Stimulated activated CD8-positive, alpha-beta memory T cell treated with anti-CD3 and anti-CD28 coated beads, Interleukin-7, amount 100 ng/mL, for 1 hour (primary cell): ENCODE measurements around the gene IRF7.
"Not testable (repeated sequence)": the region's sequence is repeated elsewhere in the genome, so short reads cannot be mapped to it uniquely, and the experiment has no call there.

Experiments
- DNase-seq, 2 donors: peaks; one replicate each; pipeline ENCODE4 v3.0.0-alpha.2; 2020; ENCODE audit warnings: low read depth in 2 of 2

Gene IRF7

GRCh38 chr11:581342-581741 lies 34.4 kb downstream of the IRF7 start:
- DNase-seq: no peak

- DNase-seq: no peak
Observed at GRCh38 chr11:579830-580601, 35.7 kb downstream of the IRF7 start.

- no peak for DNase-seq
Observed at GRCh38 chr11:578276-579035, 37.3 kb downstream of the IRF7 start.

- DNase-seq: no peak
Observed at GRCh38 chr11:577611-577894, 38.2 kb downstream of the IRF7 start.

DNA sequence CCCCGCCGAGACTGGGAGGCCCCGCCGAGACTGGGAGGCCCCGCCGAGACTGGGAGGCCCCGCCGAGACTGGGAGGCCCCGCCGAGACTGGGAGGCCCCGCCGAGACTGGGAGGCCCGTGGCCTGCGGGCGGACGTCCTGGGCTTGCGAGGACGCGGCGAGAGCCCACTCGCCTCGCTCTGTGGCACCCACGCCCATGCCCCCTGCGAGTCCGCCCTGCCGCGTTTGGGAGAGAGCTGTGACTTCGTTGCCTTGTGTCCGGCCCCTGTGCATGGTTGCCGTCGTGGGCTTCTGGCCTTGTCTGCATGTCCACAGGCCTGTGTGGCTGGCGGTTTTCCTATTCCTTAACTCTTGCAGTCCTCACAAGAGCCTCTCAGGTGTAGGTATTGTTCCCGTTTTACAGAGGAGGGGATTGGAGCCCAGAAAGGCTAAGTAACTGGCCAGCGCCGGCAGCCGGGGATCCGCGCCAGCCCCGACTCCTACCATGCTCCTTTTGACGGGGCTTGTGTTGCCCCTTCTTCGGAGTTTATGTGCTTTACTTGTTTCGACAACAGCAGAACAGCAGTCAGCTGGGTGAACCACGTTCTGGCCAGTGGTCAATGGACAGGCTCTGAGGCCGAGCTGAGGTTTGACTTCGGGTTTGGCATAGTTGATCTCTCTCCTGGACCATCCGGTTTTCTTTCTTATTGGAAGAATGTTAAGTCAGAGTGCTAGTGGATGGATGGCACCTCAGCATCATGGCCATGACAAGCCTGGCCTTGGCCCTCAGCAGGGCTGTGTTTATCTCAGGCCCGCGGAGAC lies 38.7 kb downstream of the IRF7 start:
- DNase-seq: no peak

DNA sequence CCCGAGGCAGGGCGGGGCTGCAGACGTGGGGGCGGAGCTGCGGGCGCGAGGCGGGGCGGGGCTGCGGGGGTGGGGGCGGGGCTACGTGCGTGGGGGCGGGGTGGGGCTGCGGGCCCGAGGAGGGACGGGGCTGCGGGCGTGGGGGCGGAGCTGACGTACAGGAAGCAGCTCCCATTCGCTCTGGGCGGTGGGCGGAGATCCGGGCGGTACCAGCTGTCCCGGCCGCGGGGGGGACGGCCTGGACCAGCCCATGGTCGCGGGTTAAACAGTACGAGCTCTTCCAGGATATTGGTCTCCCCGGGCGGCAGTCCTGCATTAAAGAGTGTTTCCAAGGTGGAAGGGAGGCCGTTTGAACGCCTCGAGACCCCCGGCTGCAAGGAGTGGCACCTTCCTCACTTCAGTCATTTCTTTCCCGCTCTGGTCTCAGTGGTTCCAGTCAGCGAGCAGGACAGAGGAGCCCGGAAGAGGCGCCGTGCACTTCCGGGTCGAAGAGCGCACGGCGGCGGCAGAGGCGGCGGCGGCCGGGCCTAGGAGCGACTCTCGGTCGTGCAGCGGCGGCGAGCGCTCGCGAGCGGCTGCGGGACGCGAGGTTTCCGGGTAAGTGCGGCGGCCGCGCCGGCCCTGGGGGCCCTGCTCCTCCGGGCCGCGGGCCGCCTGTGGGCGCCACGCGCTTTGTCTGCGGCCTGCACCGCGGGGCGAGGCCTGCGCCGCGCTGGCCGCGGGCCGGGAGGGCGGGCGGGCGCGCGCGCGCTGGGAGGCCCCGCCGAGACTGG lies 39.6 kb downstream of the IRF7 start, which contains the start of gene PHRF1:
Gene PHRF1 (plus strand): TSS at position 475 of the 773 bp plus-strand sequence. CDS start 5,043 bp downstream, outside the sequence.
- DNase-seq: peak; percentile 86 to 93

GRCh38 chr11:575313-575995 lies 40.3 kb downstream of the IRF7 start:
- no peak for DNase-seq

DNA sequence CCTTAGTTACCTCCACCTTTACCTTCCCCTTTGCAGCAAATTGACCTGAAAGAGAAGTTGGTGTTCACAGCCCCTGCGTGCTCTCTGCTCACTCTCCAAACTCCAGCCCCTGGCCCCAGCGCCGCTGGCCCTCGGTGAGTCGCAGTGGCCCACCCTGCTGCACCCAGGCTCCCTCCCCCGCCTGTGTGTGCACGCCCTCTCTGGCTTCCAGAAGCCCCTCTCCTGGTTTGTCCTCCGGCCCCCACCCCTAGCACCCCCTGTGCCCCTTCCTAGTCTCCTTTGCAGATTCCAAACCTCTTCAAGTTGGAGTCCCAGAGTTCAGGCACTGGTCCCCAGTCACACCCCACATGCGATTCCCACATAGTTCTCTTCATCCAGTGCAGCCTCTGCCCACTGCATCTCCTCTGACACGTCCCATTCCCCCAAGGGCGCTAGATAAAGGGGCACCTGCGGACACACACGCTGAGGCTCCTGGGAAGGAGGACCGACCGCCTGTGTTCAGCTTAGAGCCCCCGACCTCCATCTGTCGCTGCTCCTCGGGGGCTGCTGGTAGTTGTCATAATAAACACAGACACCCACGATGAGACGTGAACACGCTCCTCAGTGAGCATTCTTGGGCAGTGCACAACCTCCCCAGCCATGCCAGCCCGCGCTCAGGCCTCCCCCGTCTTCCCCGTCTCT lies 41.0 kb downstream of the IRF7 start:
- DNase-seq: no peak

- not testable (repeated sequence) for DNase-seq
Observed at GRCh38 chr11:574031-574570, 41.6 kb downstream of the IRF7 start.

- no peak for DNase-seq
Observed at GRCh38 chr11:573146-573759, 42.5 kb downstream of the IRF7 start.

- DNase-seq: no peak
Observed at GRCh38 chr11:571802-572185, 44.0 kb downstream of the IRF7 start.

DNA sequence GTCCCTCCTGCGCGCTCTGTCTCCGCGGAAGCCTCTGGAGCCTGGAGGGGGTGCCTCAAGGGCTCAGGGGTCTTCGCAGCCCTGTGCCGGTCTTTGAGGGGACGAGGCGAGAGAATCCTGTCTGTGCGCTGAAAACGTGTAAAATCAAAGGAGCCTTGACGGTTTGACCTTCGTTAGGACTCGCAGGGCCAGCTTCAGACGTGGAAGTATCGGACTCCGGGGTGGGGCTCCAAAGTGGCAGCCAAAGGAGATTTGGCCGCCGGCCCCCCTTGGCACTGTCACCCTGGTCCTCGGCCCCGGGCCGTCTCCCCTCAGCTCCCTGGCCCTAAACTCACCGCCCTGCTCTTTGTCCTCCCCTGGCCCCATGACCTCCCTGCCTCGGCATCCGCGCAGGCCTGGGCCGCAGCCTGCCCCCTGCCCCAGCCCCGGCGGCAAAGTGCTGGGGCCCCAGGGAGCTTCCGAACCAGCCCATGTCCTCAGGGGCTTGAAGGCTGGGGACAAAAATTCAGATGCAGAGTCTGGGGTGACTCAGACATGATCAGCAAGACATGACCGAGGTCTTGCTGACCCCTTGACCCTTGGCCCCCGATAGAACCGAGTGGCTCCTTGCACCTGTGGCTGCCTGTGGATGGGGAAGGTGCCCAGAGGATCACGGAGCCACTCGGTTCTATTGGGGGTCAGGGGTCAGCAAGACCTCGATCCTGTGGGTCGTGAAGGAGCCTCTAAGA lies 46.4 kb downstream of the IRF7 start:
- DNase-seq: no peak

DNA sequence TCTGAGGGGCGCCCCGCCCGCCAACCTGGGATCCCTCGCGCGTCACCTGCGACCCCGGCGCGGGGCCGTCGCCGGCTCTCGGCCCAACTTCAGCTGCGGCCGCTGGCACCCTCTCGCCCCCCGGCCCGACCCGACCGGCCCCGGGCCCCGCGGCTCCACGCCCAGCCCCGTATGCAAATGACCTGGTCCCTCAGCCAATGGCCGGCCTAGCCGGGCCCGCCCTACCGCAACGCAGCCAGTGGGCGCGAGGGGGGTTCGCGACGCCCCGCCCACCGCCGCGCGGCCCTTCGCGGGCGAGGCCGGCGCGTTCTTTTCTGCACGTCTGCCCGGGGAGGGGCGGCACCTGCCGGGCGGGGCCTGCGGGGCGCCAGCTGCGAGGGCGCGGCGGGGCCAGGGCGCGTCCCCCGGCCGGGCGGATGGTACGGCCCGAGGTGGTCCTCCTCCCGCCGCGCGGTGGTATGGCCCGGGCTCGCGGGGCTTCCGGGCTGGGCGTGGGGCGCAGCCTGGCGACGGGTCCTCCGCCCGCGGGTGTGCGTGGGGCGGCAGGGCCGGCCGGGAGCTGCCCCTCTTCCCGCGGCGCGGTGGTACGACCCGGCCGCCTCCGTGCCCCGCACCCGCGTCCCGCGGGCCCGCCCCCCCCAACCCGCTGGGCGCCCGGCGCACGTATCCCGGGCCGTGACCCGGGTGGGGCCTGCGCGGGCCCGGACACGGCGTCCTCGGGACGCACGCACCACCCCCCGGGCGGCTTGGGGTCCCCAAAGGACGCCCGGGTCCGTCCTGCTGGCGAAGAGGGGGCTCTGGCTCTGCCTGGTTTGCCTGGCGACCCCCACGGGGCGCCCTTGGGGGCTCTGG lies 47.2 kb downstream of the IRF7 start:
- DNase-seq: peak; percentile 78 to 81

- DNase-seq: no peak
Observed at GRCh38 chr11:567629-568292, 48.0 kb downstream of the IRF7 start.

DNA sequence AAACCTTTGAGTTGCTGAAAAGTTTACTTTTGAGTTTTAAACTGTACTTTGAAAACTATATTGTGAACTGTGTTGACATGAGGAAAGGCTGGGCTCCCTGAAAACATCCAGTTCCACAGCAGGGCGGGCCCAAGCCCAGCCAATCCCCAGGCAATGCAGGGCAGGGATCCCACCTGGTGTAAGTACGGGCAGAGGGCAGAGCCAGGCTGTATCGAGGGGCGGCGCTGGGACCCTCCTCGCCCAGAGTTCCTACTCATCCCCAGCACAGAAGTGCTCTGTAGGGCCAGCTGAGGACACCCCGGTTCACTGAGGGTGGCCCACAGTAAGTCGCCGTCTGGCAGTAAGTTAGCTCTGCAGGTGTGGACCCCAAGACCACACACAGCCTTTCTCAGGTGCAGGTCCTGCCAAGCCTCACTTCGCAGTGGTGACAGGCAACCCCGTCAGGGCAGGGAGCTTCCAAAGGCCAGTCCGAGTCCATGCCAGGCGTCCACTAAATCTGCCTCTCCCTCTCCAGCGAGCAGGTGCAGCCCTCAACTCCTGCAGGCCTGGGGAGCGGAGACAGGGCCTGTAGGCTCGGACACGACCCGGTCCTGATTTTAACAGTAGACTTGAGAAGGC lies 48.6 kb downstream of the IRF7 start:
- no peak for DNase-seq

GRCh38 chr11:565921-566509 lies 49.7 kb downstream of the IRF7 start:
- no peak for DNase-seq
